WI38 (cell line): Measurements from ENCODE around the gene ZSCAN29.
"Not testable (repeated sequence)": the region's sequence is repeated elsewhere in the genome, so short reads cannot be mapped to it uniquely, and the experiment has no call there.

ENCODE experiments used
- H3K4me3 ChIP-seq: 2 replicates; pipeline ENCODE4 v1.5.1; 2011; ENCODE audit warnings: low read depth, mild to moderate bottlenecking, control low read depth, low read length
- TF ChIP-seq, protein P1 (sequence below): IDR thresholded peaks from 2 replicates; pipeline ENCODE4 v1.5.1; 2012; ENCODE audit warnings: low read depth, mild to moderate bottlenecking, control low read depth, low read length

The ZSCAN29 gene

DNA sequence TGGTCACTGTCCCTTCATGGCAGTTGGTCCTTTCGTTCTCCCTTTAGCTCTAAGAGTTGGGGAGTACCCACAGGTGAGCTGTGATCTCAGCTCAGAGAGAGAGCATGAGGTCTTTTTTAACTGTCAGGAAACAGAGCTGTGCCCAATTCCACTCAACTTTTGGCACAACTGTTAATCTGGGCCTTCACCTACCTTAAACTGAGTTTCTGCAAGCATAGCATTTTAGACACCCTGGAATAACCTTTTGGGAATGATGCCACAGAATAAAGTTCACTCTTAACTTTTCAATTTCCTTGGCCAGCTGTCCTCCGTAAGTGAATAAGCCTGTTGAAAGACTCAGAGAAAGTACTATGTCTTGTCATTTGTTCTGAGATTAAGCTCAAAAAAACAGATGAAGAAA lies 36.0 kb upstream of the ZSCAN29 start:
- H3K4me3 ChIP-seq = no peak overlapping the region
- TF ChIP-seq, protein P1, sequence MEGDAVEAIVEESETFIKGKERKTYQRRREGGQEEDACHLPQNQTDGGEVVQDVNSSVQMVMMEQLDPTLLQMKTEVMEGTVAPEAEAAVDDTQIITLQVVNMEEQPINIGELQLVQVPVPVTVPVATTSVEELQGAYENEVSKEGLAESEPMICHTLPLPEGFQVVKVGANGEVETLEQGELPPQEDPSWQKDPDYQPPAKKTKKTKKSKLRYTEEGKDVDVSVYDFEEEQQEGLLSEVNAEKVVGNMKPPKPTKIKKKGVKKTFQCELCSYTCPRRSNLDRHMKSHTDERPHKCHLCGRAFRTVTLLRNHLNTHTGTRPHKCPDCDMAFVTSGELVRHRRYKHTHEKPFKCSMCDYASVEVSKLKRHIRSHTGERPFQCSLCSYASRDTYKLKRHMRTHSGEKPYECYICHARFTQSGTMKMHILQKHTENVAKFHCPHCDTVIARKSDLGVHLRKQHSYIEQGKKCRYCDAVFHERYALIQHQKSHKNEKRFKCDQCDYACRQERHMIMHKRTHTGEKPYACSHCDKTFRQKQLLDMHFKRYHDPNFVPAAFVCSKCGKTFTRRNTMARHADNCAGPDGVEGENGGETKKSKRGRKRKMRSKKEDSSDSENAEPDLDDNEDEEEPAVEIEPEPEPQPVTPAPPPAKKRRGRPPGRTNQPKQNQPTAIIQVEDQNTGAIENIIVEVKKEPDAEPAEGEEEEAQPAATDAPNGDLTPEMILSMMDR = no peak

DNA sequence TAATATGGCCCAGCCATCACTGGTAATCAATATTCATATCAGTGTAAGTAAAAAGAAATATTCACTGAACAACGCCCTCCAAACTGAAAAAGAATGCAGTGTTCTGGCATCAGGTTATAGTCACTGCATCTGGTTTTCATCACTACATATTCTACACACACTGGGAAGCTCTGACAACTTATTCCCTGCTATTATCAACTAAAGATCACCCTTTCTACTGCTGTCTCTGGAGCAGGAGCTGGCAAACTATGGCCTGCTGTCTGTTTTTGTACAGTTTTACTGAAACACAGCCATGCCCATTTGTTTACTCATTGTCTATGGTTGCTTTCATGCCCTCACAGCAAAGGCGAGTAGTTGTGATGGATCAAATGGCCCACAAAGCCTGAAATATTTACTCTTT lies 35.3 kb upstream of the ZSCAN29 start:
- no peak overlapping the region for H3K4me3 ChIP-seq
- TF ChIP-seq, protein P1 = no peak

DNA sequence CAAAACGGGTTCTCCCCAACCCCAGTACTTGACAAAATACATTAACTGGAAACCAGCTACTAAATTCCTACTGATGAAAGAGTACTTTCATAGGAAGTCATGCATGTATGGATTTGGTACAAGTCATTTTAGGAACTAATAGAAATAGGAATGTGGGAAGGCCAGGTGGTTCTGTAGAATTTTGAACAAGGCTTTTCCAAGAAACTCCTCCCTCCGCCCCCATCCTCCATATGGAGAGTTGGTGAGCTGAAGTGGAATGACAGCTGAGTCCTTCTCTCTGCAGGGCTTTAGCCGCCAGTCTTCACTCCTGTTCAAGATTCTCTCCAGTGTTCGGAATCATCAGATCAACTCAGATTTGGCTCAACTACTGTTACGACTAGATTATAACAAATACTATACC lies 33.3 kb upstream of the ZSCAN29 start:
- TF ChIP-seq, protein P1 = no peak

GRCh38 chr15:43403616-43404015 lies 32.8 kb upstream of the ZSCAN29 start:
- H3K4me3 ChIP-seq = no peak overlapping the region
- TF ChIP-seq, protein P1 = no peak

More for the DNA sequence above, 33.3 kb upstream of the ZSCAN29 start:
- no peak overlapping the region for H3K4me3 ChIP-seq

- H3K4me3 ChIP-seq = no peak overlapping the region
- TF ChIP-seq, protein P1 = no peak
Observed at GRCh38 chr15:43402255-43402654, 31.4 kb upstream of the ZSCAN29 start.

DNA sequence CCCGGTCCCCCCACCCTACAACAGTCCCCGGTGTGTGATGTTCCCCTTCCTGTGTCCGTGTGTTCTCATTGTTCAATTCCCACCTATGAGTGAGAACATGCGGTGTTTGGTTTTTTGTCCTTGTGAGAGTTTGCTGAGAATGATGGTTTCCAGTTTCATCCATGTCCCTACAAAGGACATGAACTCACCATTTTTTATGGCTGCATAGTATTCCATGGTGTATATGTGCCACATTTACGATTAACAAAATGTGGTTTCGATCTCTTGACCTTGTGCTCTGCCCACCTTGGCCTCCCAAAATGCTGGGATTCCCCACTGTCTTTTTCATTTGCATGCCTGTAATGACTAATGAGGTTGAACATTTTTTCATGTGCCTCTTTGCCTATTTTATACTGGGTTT lies 22.7 kb upstream of the ZSCAN29 start:
- H3K4me3 ChIP-seq = not testable (repeated sequence)

GRCh38 chr15:43390723-43391122 lies 19.9 kb upstream of the ZSCAN29 start:
- no peak overlapping the region for H3K4me3 ChIP-seq
- TF ChIP-seq, protein P1 = no peak

DNA sequence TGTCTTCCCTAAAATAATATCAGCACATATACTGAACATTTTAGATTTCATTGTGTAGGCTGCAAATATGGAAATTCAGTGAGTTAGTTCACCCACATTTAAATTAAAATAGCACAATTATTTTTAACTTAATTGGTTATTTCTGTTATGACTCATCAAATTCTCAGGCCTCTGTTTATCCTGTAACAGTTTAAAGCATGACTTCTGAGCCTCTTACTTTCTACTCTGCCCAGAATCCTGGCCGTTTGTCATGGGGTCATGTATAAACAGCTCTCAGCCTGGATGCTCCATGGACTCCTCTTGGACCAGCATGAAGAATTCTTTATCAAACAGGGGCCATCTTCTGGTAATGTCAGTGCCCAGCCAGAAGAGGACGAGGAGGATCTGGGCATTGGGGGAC lies 12.2 kb upstream of the ZSCAN29 start:
- no peak overlapping the region for H3K4me3 ChIP-seq
- TF ChIP-seq, protein P1 = no peak
